HG02884 (cell line): ENCODE data around the gene SLC1A4.

Experiments
- ATAC-seq: cut with Tn5 transposase; IDR thresholded peaks from one replicate; pipeline ENCODE4 v1.9.1; 2021; ENCODE audit warnings: mild to moderate bottlenecking, moderate library complexity; ENCODE audit not compliant: unreplicated experiment

Gene SLC1A4

DNA sequence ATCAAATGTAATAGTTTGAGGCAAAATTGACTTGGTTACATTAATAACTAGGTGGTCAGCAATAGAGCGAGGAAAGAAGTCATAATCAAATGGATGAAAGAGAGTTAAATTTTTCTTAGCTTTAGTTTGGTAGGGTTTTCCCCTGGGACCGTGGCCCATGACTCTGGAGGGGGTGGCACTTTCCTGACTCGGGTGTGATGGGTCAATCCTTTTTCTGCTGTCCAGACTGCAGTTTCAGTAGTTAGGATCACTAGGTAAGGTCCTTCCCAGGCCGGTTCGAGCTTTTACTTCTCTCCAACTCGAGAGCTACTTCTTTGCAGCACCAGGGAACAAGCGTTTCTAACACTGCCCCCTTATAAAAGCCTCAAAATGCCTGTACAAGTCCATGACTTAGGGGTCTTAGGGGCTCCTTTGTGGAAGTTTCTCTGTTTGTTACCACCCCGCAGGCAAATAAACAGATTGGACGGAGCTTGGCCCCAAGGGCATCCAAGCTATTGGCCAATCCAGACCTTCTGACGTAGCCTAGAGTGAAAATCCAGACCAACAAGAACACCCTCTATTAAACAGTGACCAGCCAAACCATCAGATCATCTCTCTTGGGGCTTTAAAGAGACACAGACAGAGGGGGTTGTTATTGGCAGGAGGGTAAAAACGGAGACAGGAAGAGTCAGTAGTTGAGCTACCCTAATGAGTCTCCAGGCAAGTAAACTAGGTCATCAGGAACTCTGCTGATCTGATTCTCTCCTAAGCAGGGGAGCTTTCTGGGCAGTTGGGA is 57.6 kb downstream of the SLC1A4 start:
- ATAC-seq: no peak

DNA sequence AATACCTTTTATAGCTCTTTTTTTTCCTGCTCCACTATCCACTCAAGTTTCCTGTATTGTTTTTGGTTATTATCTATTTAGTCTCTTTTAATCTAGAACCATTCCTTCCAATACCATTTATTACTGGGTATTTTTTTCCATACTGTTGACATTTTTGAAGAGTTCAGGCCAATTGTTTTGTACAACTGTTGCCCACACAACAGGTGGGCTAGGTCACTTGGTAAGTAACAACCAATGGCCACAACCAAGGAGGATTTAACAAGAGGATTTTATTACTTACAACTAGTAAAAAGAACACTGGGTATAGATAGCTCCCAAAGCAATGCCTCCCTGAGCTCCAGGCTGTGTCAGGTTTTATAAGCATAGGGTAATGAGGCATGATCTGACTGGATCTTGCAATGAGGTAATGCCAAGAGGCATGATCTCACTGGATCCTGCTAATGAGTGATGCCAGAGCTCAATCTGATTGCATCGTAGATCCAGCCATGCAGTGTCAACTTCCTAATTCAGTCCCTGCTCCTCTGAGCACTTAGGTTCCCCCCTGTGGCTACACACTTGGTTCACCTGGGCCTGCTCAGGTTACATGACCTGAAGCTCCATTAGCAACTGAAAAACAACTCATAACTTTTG is 59.9 kb downstream of the SLC1A4 start:
- ATAC-seq: no peak

DNA sequence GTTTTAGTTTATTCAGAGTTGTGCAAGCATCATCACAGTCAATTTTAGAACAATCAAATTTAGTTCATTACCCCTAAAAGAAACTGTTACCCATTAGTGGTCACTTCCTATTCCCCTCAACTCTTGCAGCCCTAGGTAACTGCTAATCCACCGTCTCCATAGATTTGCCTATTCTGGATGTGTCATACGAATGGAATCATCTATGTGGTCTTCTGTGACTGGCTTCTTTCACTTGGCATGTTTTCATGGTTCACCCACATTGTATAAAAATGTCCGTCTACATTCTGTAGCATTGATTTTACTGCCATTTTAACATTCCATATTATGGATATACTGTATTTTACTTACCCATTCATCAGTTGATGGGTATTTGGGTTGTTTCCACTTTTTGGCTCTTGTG is 61.7 kb downstream of the SLC1A4 start:
- ATAC-seq: no peak

DNA sequence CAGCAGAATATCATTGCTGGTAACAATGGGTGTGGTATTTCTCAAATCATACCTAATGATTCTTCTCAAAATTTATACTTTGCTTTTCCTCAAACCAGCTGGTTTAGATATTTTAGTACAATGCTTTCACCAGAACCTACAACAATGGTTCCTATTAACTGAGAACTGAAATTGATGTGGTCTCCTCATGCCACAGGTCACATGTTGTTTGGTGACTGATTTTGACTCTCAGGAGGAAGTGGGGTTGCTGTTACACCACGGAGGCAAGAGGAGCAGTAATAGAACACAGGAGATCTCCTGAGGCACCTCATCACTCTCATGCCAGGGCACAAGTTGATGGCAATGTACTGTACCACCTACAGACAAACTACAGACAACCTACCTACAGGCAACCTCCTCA is 64.0 kb downstream of the SLC1A4 start:
- peak; percentile 45 for ATAC-seq

DNA sequence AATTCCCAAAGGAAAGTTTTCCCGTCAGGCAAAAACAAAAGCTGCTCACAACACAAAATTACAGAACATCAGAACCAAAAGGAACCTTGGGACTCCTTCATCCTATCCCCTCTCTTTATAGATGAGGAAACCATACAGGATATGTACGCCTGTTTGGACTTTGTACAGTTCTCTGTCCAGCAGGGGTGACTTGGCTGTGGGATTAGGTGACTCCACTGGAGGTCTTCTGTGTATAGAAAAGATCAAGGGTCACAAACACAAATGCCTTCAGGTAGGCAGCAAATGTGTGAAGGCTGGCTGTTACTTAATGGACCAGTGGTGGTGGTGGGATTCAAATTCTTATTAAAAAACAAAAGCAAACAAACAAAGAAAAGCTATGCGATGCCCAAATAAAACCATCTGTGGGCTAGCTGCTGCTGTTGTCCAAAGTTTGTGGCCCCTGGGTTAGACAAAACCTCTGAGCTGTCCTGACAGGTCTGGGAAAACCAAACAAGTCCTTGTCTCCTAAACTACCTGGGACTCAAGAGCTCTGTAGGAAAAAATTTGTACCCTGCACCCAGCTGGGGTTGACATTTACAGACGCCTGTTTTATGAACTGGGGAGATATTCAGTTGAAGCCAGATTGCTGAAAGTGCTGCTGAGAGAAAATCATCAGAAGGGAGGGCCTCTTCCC is 65.7 kb downstream of the SLC1A4 start:
- no peak for ATAC-seq

DNA sequence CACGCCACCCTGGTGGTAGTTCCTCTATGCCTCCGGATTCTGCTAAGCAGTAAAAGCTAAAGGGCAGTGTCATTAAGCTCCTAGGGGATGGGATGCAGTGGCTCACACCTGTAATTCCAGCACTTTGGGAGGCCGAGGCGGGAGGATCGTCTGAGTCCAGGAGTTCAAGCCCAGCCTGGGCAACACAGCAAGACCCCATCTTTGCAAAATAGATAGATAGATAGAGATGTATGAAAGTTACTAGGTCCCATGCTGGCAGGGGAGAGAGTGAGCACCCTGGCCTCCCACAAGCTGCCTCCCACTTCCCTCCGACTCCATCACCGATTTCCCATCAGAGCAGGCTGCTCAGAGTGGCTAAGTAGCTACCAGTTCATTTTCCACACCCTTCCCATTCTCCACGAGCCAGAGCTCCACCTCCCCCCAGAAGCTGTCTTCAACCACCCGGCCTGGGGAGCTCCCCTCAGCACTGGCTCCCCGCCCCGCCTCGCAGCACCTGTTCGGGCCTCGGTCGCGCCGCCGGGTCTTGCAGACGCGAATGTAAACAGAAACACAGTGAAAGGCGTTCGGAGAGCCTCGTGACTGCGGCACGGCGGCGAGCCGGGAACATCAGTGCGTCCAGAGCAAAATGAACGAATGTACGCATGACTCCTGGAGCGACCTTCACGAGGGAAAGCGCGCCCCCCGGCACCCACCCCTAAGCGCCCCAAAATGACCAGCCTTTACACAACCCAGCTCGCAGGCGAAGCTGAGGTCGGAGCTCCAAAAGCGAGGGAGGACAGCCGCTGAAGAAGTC is 66.4 kb downstream of the SLC1A4 start:
- peak; percentile 18 for ATAC-seq

DNA sequence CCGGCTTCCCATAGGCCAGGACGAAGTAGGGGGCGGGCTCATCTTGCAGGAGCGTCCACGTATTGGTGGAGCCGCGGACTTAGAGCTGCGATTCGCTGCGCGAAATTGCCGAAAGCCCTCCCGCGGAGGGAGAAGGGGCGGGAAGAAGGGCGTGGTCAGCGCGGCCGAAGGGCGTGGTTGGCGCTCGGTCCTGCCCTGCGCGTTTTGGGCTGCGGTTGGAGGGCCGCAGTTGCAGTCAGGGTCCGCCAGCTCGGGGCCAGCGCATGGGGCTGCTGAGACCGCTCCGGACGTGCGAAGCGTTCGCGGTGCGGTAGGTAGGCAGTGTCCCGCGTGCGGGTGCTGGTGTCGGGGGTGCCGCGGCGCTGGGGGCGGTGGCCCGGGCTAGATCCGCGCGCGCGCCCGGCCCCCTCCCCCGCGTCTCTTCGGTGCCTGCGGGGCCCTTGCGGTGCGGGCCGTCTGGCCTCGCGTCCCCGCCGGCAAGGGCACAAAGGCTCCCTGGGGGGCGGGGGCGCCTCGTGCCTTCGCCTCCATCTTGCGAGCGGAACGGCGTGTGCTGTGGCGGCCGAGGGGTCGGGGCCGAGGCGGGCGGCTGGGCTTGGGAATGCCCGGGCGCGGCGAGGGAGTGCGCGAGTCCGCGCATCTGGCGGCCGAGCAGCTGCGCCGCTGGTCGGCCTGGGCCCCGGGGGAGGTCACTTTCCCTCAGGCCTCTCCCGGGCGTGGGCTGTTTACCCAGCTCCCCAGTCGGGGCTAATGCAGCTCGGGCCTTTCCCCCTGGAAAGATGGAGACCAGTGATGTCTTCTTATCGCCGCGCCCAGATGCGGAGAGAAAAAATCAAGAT is 67.2 kb downstream of the SLC1A4 start, which contains the start of gene CEP68:
Gene CEP68 (plus strand): TSS at position 202 of the 839 bp plus-strand sequence. CDS start 13,029 bp downstream, outside the sequence.
- ATAC-seq: peak; percentile 81

DNA sequence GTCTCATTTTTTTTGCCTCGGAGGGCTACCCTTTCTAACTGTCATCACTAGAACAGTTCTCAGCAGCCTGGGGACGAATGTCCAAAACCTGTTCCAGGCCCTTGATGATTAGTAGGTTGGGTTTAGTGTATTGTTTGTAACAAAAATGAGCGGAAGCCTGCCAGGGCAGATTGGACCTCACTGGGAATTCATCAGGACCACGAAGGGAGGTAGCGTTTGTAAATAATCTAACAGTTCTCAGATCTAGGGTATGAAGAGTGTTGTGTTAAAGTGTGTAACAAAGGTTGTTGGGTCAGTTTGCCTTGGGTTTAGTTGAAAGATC is 67.8 kb downstream of the SLC1A4 start:
- no peak for ATAC-seq

DNA sequence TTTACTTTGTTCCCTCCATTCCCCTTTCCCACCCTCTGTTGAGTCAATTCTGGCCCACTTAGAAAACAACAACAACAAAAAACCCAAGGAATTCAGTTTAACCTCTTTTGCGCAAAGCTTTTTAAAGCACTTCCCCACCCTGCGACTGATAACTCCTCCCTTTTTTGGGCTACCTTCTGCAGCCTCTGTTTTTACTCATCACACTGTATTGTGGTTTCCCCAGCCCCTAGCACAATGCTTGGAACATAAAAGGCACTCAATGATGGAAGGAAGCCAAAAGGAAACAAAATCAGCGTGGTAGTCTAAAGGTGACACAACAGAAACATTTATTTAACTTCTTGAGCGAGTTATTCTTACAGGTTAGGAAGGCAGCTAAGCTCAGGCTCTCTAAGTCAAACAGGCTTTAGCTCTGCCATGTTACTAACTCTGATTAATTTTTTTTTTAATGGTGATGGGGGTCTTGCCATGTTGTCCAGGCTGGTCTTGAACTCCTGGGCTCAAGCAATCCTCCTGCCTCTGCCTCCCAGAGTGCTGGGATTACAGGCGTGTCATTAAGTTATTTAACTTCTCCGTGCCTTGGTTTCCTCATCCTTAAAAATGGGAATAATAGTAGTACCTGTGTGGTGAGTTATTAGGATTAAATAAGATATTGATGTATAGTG is 68.3 kb downstream of the SLC1A4 start:
- ATAC-seq: no peak

DNA sequence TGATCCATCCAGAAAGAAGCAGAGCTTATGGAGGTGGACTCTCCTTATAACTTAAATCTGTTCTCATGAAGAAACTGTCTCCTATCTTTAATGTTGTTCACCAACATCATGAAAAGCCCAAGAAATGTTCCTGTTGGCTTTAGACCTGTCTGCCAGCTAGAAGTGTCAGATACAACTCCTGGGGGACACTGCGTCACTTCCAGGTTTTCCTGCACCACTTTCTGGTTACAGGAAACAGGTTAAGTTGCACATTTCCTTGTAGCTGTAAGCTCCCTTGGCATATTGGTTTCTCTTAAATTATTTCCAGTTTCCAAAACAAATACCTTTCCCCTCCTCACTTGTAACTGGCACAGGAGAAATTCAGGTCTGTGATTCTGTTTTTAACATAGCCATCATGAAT is 69.9 kb downstream of the SLC1A4 start:
- ATAC-seq: no peak

DNA sequence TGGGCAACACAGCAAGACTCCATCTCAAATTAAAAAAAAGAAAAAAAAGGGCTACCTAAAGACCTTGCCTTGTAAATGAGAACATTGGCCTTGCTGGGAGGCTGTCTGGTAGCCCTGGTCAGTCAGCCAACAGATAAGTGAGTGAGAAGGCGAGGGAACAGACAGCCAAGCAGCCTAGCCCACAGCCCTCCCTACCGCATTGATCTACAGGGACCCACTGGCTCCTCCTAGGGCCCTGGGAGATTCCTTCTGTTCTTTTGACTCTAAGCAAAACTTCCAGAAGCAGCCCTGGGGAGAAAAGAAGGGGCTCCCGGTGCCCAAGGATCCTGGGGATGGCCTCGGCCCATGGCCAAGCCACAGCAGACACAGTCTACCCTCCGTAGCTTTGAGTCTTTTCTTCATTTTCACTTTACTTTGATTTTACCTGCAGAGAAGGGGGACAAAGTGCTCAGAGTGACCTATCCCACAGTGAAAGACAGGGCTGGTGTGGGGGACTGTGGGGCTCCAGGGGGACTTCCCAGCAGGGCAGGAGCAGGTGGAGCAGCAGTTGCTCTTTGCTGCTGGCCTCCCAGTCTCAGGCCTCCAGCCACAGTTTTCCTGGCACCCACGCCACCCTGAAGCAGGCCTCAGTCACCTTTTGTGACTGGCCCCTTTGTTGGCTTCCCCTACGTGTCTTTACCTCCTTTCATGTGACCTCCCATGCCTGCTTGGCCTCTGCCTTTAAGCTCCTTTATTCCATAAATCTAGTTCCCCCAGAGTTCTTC is 72.1 kb downstream of the SLC1A4 start:
- no peak for ATAC-seq

DNA sequence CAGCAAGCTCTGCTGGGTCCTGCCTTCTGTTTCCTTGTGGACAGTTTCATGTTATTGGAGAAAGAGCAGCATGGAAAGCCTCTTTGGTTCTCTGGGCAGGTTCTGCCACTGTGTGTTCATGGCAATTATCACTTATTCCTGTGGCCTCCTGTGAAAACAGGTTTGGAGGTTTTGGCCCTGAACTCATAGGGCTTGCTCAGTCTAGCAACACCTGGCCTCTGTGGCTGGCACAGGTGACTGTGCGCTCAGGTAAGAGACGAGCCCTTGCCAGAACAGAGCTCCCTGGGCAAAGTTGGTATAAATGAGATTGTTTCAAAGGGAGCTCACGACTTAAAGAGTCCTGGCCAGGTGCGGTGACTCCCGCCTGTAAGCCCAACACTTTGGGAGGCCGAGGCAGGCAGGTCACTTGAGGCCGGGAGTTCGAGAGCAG is 72.7 kb downstream of the SLC1A4 start:
- no peak for ATAC-seq

DNA sequence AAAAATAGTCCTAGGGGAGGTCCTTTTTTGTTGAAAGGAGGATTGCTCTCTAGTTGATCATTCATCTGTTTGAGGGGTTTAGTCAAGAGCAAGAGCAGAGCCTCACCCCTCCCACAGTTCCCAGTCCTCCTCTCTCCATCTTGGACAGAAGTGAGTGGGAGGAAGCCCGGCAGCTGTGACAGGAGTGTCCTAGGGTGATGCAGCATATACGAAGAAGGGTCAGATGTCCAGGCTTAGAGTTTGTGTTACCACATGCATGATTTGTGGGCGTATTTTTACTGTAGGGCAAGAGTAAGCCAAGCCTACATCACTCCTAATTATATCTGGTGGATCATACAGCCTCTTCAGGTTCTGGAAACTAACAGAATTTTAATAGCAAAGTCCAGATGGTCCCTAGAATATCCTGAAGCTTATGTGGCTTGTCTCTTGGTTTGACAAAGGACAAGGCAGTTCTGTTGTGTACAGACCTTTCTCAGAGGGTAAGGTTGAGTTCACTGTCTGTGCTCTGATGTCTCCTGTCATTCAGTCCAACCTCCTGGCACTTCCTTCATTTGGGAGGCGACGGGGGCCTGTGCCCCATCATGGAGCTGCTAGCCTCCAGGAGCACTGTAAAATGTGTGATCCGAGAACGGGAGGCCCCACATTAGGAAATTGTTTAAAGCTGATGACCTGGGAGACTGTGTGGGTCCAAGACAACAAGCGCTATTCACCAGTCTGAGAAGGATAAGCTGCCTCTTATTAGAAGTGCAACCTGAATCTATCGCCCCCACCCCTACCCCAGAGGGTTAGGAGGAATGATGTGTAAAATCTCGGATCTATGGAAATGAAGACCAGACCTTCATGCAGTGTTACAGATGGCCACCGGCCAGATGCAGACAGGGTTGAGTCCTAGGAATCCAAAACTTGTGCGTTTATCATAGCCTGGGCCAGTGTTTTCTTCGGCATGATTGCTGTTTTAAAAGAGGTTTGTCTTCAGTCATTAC is 73.9 kb downstream of the SLC1A4 start:
- ATAC-seq: no peak

DNA sequence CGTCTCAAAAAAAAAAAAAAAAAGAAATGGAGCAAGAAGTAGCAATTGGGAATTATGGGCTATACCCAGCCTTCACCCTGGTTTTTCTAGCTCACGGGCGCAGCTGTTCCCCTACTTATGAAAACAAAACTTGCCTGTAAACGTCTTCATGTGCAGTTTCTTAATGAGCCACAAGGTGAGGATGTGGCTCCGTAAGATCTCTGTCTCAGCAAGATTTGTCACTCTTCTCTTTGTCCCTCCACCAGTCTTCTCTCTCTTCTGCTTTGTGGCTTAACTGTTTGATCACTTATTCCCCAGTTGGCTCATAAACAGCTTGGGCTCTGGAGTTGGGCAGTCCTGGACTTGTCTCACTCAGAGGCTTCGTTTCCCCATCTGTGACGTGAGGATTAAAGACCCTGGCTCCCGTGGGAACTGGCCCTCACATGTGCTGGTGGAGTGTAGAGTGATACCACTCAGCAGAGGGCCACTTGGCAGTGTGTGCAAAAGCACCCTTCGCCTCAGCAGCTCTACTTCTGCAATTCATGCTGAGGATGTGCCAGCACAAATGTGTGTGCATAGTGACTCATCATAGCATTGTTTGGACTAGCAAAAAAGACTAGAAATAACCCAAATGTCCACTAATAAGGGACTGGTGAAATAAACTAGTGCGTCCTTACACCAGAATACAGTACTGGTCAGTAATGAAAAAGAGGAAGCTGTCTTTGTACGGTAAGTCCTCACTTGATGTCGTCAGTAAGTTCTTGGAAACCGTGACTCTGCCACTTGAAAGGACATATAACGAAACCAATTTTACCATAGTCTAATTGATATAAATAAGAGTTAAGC is 75.7 kb downstream of the SLC1A4 start:
- ATAC-seq: peak; percentile 88

DNA sequence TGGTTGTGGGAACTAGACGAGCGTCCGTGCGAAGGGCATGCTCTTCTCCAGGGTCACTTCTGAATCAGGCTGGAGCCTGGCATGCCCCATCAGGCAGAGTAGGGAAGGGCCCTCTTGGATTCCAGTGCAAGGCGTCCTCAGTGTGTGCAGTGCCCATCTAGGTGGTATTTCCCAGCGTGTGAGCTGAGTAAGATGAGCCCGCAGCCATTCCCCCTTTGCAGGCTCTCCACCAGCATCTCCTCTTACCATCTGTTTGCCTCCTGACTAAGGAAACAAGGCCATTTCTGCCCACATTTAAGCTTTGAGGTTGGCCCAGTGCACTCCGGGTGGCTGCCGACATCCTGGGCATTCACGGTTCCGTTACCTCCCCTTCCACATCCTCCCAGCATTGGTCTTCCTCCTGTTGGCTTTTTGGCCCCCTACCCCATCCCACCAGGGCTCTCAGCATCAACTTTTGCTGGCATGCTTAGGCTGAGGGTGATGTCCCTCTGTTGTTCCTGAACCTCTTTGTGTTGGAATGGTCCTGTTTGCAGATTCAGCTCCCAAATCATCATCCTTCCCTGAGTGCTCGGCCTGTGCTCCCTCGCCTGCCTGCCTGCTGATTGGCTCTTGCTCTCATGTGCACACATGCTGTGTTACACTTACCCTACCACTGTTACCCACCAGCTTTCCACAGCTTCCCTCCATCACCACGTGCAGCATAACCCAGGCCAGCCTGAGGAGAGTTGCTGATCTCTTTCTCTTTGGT is 78.8 kb downstream of the SLC1A4 start:
- ATAC-seq: no peak

DNA sequence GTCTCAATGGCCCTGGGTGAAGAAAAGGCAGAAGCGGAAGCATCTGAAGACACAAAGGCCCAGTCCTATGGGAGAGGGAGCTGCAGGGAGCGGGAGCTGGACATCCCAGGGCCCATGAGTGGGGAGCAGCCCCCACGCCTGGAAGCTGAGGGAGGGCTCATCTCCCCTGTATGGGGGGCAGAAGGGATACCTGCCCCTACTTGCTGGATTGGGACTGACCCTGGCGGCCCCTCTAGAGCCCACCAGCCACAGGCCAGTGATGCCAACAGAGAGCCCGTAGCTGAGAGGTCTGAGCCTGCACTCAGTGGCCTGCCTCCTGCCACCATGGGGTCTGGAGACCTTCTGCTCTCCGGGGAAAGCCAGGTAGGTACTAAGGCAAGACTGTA is 80.2 kb downstream of the SLC1A4 start:
- ATAC-seq: no peak
